RWPE1 (cell line): ENCODE data around the gene HSPA13.

Experiments used
- CTCF ChIA-PET: fragments of 350-600 bp; sonication (Branson Sonifier 250); formaldehyde crosslinking; extraction: SDS; loops from one replicate; lab custom pipeline; 2021; lab: Yijun Ruan, JAX
- POLR2A ChIA-PET: fragments of 400-600 bp; formaldehyde crosslinking; extraction: SDS; loops from one replicate; lab custom pipeline; 2020; ENCODE audit warnings: antibody characterized with exemption; ENCODE audit not compliant: low non-redundant PET; lab: Yijun Ruan, JAX
- DNase-seq: peaks from one replicate; pipeline ENCODE4 v3.0.0; 2012; ENCODE audit warnings: low spot score
- H3K27ac ChIP-seq: fragments of 450-650 bp; 2 replicates; pipeline ENCODE4 v1.5.1; 2017
- TF ChIP-seq, protein P1 (sequence below): fragments of 450-650 bp; conservative IDR thresholded peaks from 2 replicates; pipeline ENCODE4 v1.5.1; 2017; ENCODE audit warnings: low read depth, mild to moderate bottlenecking

Gene HSPA13

DNA sequence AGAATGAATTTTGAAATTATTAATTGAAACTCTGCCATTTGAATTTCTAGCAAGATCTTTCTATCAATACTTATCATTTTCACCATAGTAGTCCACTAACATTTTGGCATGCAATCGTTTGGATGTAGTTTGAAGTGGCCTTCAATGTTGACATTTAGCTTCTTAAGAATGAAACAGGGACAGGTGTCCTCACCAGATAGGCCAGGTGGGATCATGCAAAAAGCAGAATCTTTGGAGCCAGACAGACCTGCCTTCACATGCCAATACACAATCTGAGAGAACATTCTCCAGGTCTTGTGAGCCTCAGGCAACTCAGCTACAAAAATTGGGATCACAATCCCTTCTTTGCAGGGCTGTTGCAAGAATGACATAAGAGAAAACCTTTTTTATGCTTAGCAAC, 18.3 kb upstream of the HSPA13 start:
- H3K27ac ChIP-seq: no peak overlapping the region
- CTCF ChIA-PET: no interaction called here
- POLR2A ChIA-PET: no interaction called here
- DNase-seq: no peak
- TF ChIP-seq, protein P1, sequence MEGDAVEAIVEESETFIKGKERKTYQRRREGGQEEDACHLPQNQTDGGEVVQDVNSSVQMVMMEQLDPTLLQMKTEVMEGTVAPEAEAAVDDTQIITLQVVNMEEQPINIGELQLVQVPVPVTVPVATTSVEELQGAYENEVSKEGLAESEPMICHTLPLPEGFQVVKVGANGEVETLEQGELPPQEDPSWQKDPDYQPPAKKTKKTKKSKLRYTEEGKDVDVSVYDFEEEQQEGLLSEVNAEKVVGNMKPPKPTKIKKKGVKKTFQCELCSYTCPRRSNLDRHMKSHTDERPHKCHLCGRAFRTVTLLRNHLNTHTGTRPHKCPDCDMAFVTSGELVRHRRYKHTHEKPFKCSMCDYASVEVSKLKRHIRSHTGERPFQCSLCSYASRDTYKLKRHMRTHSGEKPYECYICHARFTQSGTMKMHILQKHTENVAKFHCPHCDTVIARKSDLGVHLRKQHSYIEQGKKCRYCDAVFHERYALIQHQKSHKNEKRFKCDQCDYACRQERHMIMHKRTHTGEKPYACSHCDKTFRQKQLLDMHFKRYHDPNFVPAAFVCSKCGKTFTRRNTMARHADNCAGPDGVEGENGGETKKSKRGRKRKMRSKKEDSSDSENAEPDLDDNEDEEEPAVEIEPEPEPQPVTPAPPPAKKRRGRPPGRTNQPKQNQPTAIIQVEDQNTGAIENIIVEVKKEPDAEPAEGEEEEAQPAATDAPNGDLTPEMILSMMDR: no peak

DNA sequence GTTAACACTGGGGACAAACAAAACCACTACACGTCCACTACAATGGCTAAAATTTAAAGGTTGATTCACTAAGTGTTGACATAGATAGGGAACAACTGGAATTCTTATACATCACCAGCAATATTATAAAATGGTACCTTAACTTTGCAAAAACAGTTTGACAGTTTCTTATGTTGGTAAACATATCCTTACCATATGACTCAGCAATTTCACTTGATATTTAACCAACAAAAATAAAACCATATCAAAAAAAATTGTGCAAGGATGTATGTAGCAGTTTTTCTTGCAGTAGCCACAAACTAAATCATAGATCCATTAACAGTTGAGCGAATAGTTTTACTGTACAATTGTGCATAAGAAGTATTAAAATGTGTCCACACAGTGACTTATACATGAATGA, 5.3 kb upstream of the HSPA13 start:
- POLR2A ChIA-PET: no interaction called here
- CTCF ChIA-PET: no interaction called here
- no peak overlapping the region for H3K27ac ChIP-seq
- TF ChIP-seq, protein P1: no peak
- DNase-seq: no peak

DNA sequence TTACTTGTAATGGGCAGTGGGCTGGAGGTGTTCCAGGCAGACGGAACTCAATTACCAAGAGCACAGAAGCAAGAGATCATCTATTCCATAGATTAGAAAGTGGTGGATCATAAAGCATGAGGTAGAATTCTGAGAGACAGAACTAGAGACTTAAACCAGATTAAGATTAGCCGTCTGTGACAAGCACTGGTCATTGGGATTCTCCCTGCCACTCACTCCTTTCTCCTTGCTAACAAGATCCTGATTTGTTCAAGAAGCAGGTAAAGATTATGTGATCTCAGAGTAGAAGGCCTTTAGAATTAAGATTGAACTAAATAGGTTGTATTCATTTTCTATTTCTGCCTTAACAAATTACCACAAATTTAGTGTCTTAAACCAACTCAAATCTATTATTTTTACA, 1.5 kb upstream of the HSPA13 start:
- POLR2A ChIA-PET: no interaction called here
- TF ChIP-seq, protein P1: no peak
- CTCF ChIA-PET: no interaction called here
- DNase-seq: no peak
- H3K27ac ChIP-seq: no peak overlapping the region

DNA sequence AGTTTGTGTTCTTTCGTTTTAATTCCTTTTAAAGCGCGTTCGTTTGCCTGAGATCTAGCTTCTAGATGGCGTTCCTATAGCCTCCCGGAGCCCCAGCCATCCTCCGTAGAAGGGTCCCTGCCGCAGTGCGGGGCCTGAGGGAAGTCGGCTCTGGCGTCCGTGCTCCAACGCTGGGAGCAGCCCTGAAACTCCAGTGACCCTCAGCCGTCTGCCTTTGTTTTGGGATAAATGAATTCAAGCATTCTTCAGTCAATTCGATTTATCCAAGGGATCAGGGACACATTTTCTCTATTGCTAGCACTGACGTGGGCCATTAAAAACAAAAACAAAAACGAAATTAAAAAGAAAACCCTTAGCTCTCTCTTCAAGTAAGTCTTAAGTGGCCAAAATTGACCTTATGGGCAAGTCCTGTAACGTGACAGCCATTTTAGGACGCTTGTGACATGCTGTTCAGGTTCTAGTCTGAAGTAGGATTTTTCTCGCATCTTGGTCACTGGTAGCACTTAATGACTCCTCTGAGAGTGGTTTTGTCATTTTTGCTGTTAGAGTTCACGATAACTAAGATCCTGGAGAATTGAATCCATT, 742 bp upstream of the HSPA13 start:
- CTCF ChIA-PET: interaction anchor here (0.6 to 0.7 kb wide), 2 partner anchors 17 to 74 kb away, joined by 3 read pairs; no protein-coding TSS in a partner anchor
- TF ChIP-seq, protein P1: no peak
- DNase-seq: no peak
- POLR2A ChIA-PET: no interaction called here
- peak overlapping the region; percentile 82 for H3K27ac ChIP-seq

DNA sequence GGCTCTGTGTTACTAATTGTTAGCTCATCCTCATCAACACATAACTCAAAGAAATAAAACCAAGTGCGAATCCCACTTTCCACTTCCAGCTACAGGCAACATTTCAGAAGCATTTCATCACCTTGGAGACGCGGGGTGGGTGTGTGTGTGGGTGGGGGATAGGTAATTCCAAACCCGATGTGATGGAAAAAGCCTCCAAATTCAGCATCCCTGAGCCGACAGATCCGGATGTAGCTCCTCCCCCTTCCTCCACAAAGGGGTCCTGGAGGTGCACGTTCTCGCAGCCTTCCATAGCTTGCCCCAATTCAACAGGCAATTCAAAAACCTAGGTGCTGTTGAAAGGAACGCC, 486 bp downstream of the HSPA13 start:
- CTCF ChIA-PET: interaction anchor here (0.7 kb wide), 1 partner anchor 1446 kb away, joined by 4 read pairs; no protein-coding TSS in a partner anchor
- H3K27ac ChIP-seq: peak overlapping the region; percentile 82
- POLR2A ChIA-PET: no interaction called here
- peak; percentile 26 for DNase-seq
- TF ChIP-seq, protein P1: no peak

DNA sequence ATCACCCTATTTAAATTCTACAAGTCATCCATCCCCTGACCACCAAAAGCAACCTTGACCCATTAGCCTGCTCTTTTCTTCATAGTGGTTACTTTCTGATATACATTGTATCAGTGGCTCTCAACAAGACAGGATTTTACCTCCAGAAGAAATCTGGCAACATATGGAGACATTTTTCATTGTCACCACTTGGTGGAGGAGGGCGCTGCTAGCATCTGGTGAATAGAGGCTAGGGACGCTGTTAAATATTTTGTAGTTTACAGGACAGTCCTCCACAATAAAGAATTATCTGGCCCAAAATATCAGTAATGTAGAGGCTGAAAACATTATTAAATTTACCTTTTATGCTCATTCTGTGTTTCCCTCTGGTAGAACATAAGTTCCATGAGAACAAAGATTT, 6.1 kb downstream of the HSPA13 start:
- no peak overlapping the region for H3K27ac ChIP-seq
- ChIA-PET CTCF (interaction anchor here (0.7 kb wide), 1 partner anchor 262 kb away, joined by 3 read pairs; no protein-coding TSS in a partner anchor), POLR2A (no interaction called here)
- TF ChIP-seq, protein P1: no peak
- no peak for DNase-seq
